GM23338 (cell line): ENCODE data around the gene APH1A. TPM values are rescaled to one million over a fixed set of nuclear protein-coding genes. Genes with fewer than 3 reads are reported as not detected.
A peak's percentile ranks its signal among the peaks of the same experiment; 100 is the strongest.

Experiments
- ATAC-seq: fragments of 200-7000 bp; cut with Tn5 transposase; 3 replicates; pipeline ENCODE4 v1.9.1; 2020
- DNase-seq: peaks from one replicate; pipeline ENCODE4 v3.0.0-alpha.2; 2015; ENCODE audit warnings: low spot score
- H2AFZ ChIP-seq: fragments of 200-600 bp; sonication (generic); 2 replicates; pipeline ENCODE4 v1.8.0; 2016; ENCODE audit warnings: antibody characterized with exemption, mild to moderate bottlenecking, moderate library complexity
- H3F3A ChIP-seq: fragments of 200-600 bp; sonication (generic); replicated peaks from 2 replicates; pipeline ENCODE4 v1.8.0; 2017; ENCODE audit warnings: antibody characterized with exemption, mixed run types, low read depth
- H3K27ac ChIP-seq: fragments of 200-600 bp; sonication (generic); 2 replicates; pipeline ENCODE4 v1.6.1; 2016; ENCODE audit warnings: low read depth
- H3K27me3 ChIP-seq: fragments of 200-600 bp; sonication (generic); 2 replicates; pipeline ENCODE4 v1.8.0; 2016; ENCODE audit warnings: mild to moderate bottlenecking, mixed run types, moderate library complexity; ENCODE audit not compliant: insufficient read depth
- H3K36me3 ChIP-seq: fragments of 200-600 bp; sonication (generic); 2 replicates; pipeline ENCODE4 v1.8.0; 2016; ENCODE audit warnings: mild to moderate bottlenecking; ENCODE audit not compliant: insufficient read depth
- H3K4me1 ChIP-seq: fragments of 200-600 bp; sonication (generic); 2 replicates; pipeline ENCODE4 v1.8.0; 2016; ENCODE audit warnings: mild to moderate bottlenecking, moderate library complexity; ENCODE audit not compliant: insufficient read depth
- H3K4me2 ChIP-seq: fragments of 200-600 bp; sonication (generic); 2 replicates; pipeline ENCODE4 v1.7.1; 2017; ENCODE audit warnings: mixed run types
- H3K4me3 ChIP-seq: fragments of 200-600 bp; sonication (generic); 2 replicates; pipeline ENCODE4 v1.6.1; 2016; ENCODE audit warnings: mixed run types
- H3K79me2 ChIP-seq: fragments of 200-600 bp; sonication (generic); replicated peaks from 2 replicates; pipeline ENCODE4 v1.8.0; 2017; ENCODE audit warnings: mild to moderate bottlenecking; ENCODE audit not compliant: insufficient read depth
- H3K9me2 ChIP-seq: fragments of 200-600 bp; sonication (generic); 2 replicates; pipeline ENCODE4 v1.8.0; 2017; ENCODE audit not compliant: insufficient read depth
- H4K20me1 ChIP-seq: fragments of 200-600 bp; sonication (generic); replicated peaks from 2 replicates; pipeline ENCODE4 v1.8.0; 2017; ENCODE audit warnings: mild to moderate bottlenecking; ENCODE audit not compliant: insufficient read depth
- H3K27ac Mint-ChIP-seq: 2 replicates; pipeline ENCODE4 v1.8.0; 2020; ENCODE audit warnings: inconsistent platforms, mild to moderate bottlenecking, moderate library complexity, mixed read lengths
- H3K27me3 Mint-ChIP-seq: 3 replicates; pipeline ENCODE4 v1.8.0; 2022; ENCODE audit warnings: low read depth, mild to moderate bottlenecking, moderate library complexity, mixed read lengths, inconsistent platforms; ENCODE audit not compliant: insufficient read depth, poor library complexity
- H3K36me3 Mint-ChIP-seq: 3 replicates; pipeline ENCODE4 v1.8.0; 2021; ENCODE audit warnings: low read depth, mild to moderate bottlenecking, inconsistent platforms, moderate library complexity, mixed read lengths
- H3K4me1 Mint-ChIP-seq: 3 replicates; pipeline ENCODE4 v1.8.0; 2020; ENCODE audit warnings: mild to moderate bottlenecking, inconsistent platforms, mixed read lengths
- H3K4me3 Mint-ChIP-seq: 3 replicates; pipeline ENCODE4 v1.8.0; 2021; ENCODE audit warnings: moderate library complexity, mild to moderate bottlenecking, inconsistent platforms, mixed read lengths
- H3K9me3 Mint-ChIP-seq: 3 replicates; pipeline ENCODE4 v1.8.0; 2020; ENCODE audit warnings: moderate library complexity, mild to moderate bottlenecking, inconsistent platforms, mixed read lengths
- CREB1 ChIP-seq: fragments of 250-450 bp; sonication (Bioruptor Pico); IDR thresholded peaks from 2 replicates; pipeline ENCODE4 v1.5.0; 2020; ENCODE audit warnings: low read depth, mild to moderate bottlenecking, moderate library complexity
- ETS1 ChIP-seq: IDR thresholded peaks from 2 replicates; pipeline ENCODE4 v1.6.1; 2016; ENCODE audit warnings: antibody characterized with exemption
- EZH2 ChIP-seq: fragments of 200-600 bp; sonication (generic); IDR thresholded peaks from one replicate; pipeline ENCODE4 v1.8.0; 2017; ENCODE audit warnings: antibody characterized with exemption, mild to moderate bottlenecking, low read depth; ENCODE audit not compliant: unreplicated experiment
- EZH2phosphoT487 ChIP-seq: fragments of 200-600 bp; sonication (generic); IDR thresholded peaks from one replicate; pipeline ENCODE4 v1.8.1; 2018; ENCODE audit warnings: antibody characterized with exemption; ENCODE audit not compliant: unreplicated experiment
- JUNB ChIP-seq: IDR thresholded peaks from one replicate; pipeline ENCODE4 v1.6.1; 2016; ENCODE audit warnings: antibody characterized with exemption; ENCODE audit not compliant: unreplicated experiment
- NANOG ChIP-seq: IDR thresholded peaks from 2 replicates; pipeline ENCODE4 v1.6.1; 2016; ENCODE audit warnings: antibody characterized with exemption, borderline replicate concordance
- POLR2AphosphoS5 ChIP-seq: IDR thresholded peaks from 2 replicates; pipeline ENCODE4 v1.6.1; 2016; ENCODE audit warnings: antibody characterized with exemption, low read depth
- STAT1 ChIP-seq: IDR thresholded peaks from one replicate; pipeline ENCODE4 v1.6.1; 2016; ENCODE audit warnings: antibody characterized with exemption; ENCODE audit not compliant: unreplicated experiment
- ZNF462 ChIP-seq: fragments of 250-450 bp; sonication (Bioruptor Pico); IDR thresholded peaks from 2 replicates; pipeline ENCODE4 v1.5.0; 2020; ENCODE audit warnings: mild to moderate bottlenecking, moderate library complexity
- polyA plus RNA-seq: library from polyadenylated mRNA; unstranded; fragments of >200 nt; fragmentation: Nextera tagmentation; extraction: Ambion mirVana; gene quantifications from 2 replicates; pipeline ENCODE4 v1.2.1, GENCODE V29; 2016
- total RNA-seq: library from RNA; depleted of rRNA; stranded (reverse); fragments of >200 nt; shearing (Covaris generic); gene quantifications from 2 replicates; pipeline ENCODE4 v1.2.3, GENCODE V29; 2014
- TF ChIP-seq, protein P1 (sequence below), 2 experiments: fragments of 200-600 bp in 1 of 2; sonication (generic) in 1 of 2; conservative IDR thresholded peaks; 2 replicates each; pipeline versions ENCODE4 v1.5.1 to v1.6.1; 2016 to 2017; ENCODE audit warnings: antibody characterized with exemption in 2 of 2, low read depth in 2 of 2, mild to moderate bottlenecking in 2 of 2, moderate library complexity in 1 of 2

Gene APH1A
- total and polyA plus RNA-seq, 2 experiments from 2014 or later = 17.7 to 82.7 TPM

DNA sequence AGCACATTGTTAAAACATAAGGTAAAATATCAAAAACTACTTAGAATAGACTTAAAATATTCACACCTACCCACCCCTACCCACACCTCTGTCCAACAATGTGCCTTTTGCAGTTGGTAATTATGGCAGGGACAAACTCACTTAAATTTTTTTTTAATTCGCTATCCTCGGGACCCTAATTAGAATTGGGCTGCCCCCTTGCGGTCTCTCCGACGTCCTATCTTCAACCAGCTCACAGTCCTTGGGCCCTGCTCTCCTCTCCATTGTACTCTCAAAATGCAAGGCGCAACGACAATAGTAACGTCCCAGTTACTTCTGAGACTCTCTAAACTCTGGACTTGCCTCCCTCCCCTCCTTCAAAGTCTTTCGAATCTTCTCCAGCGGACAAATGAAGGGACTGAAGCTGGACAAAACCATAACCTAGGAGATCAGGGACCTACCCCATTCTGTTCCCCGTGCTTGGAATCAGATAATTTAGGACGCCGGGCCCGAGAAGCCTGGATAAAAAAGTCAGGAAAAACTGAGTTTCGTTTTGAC lies 12.5 kb upstream of the APH1A start:
- peak overlapping the region; percentile 85 for H3K4me2 ChIP-seq
- H3K4me3 ChIP-seq = peak overlapping the region; percentile 60
- H3K36me3 ChIP-seq = no peaks in the 10 kb centered on the region
- peaks cover 15% of the 10 kb centered on the region for H3K4me1 ChIP-seq
- TF ChIP-seq, protein P1, sequence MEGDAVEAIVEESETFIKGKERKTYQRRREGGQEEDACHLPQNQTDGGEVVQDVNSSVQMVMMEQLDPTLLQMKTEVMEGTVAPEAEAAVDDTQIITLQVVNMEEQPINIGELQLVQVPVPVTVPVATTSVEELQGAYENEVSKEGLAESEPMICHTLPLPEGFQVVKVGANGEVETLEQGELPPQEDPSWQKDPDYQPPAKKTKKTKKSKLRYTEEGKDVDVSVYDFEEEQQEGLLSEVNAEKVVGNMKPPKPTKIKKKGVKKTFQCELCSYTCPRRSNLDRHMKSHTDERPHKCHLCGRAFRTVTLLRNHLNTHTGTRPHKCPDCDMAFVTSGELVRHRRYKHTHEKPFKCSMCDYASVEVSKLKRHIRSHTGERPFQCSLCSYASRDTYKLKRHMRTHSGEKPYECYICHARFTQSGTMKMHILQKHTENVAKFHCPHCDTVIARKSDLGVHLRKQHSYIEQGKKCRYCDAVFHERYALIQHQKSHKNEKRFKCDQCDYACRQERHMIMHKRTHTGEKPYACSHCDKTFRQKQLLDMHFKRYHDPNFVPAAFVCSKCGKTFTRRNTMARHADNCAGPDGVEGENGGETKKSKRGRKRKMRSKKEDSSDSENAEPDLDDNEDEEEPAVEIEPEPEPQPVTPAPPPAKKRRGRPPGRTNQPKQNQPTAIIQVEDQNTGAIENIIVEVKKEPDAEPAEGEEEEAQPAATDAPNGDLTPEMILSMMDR (conservative IDR thresholded peaks at IDR 0.05; ENCODE audit: low read depth in 2 of 2) = peak; percentile 78 to 79
- no peak for TF ChIP-seq JUNB
- TF ChIP-seq EZH2 = no peak
- Mint-ChIP-seq H3K4me1 (peaks cover 18% of the 10 kb centered on the region), H3K36me3 (peaks cover 15% of the 10 kb centered on the region), H3K4me3 (peak overlapping the region; percentile 91), H3K27me3 (peaks cover 19% of the 10 kb centered on the region), H3K9me3 (no peaks in the 10 kb centered on the region), H3K27ac (peak overlapping the region; percentile 93)
- H3K79me2 ChIP-seq = no peaks in the 10 kb centered on the region
- H3K27me3 ChIP-seq = peaks cover 13% of the 10 kb centered on the region
- peak; percentile 68 for ATAC-seq
- peaks cover 3% of the 10 kb centered on the region; the same call in 1 of the 2 replicates for H3F3A ChIP-seq
- H4K20me1 ChIP-seq = no peaks in the 10 kb centered on the region
- peak overlapping the region; percentile 28; the same call in 1 of the 2 replicates for H3K27ac ChIP-seq
- H2AFZ ChIP-seq = no peak overlapping the region
- no peaks in the 10 kb centered on the region for H3K9me2 ChIP-seq
- peak; percentile 89 for DNase-seq

- H3K27ac Mint-ChIP-seq = no peak overlapping the region
- no peak for TF ChIP-seq JUNB
- TF ChIP-seq STAT1 = no peak
- TF ChIP-seq EZH2 = no peak
- no peak for TF ChIP-seq POLR2AphosphoS5
- TF ChIP-seq ETS1 = no peak
- TF ChIP-seq CREB1 (CRISPR knock-in tag) = no peak
- TF ChIP-seq NANOG = no peak
- no peak for TF ChIP-seq EZH2phosphoT487
- no peak for TF ChIP-seq ZNF462 (CRISPR knock-in tag)
These were observed 11.4 kb upstream of the APH1A start for GRCh38 chr1:150280138-150280707.

More at GRCh38 chr1:150280138-150280707, 11.4 kb upstream of the APH1A start:
- peak overlapping the region; percentile 30; the same call in 1 of the 2 replicates for H3K27ac ChIP-seq
- 0 out of 2 replicates have a peak overlapping the region, but pooled peaks have one; percentile 85 for H3K4me2 ChIP-seq
- H4K20me1 ChIP-seq = no peaks in the 10 kb centered on the region
- peaks cover 19% of the 10 kb centered on the region for H3K27me3 Mint-ChIP-seq
- peak overlapping the region; percentile 91 for H3K4me3 Mint-ChIP-seq
- no peak overlapping the region for H3K4me3 ChIP-seq
- no peak overlapping the region for H2AFZ ChIP-seq
- peaks cover 13% of the 10 kb centered on the region for H3K27me3 ChIP-seq
- H3K9me2 ChIP-seq = no peaks in the 10 kb centered on the region
- ATAC-seq = no peak
- H3K79me2 ChIP-seq = no peaks in the 10 kb centered on the region
- no peaks in the 10 kb centered on the region for H3K9me3 Mint-ChIP-seq
- DNase-seq = peak; percentile 7
- H3F3A ChIP-seq = peaks cover 3% of the 10 kb centered on the region; the same call in 1 of the 2 replicates
- peaks cover 18% of the 10 kb centered on the region for H3K4me1 Mint-ChIP-seq
- H3K36me3 Mint-ChIP-seq = peaks cover 14% of the 10 kb centered on the region
- H3K4me1 ChIP-seq = peaks cover 15% of the 10 kb centered on the region
- no peaks in the 10 kb centered on the region for H3K36me3 ChIP-seq
